MM.1S (cell line): ENCODE measurements around the gene PTCHD4.

ENCODE experiments used
- DNase-seq: peaks from one replicate; pipeline ENCODE4 v3.0.0-alpha.2; 2015
- H2AFZ ChIP-seq: fragments of 300-600 bp; sonication (generic); 2 replicates; pipeline ENCODE4 v1.6.0; 2016; ENCODE audit warnings: antibody characterized with exemption, low read length
- H3F3A ChIP-seq: fragments of 300-600 bp; sonication (generic); 2 replicates; pipeline ENCODE4 v1.6.1; 2016; ENCODE audit warnings: mild to moderate bottlenecking, antibody characterized with exemption, low read length, moderate library complexity, mixed read lengths; ENCODE audit not compliant: insufficient read depth
- H3K27ac ChIP-seq: fragments of 300-600 bp; sonication (generic); 2 replicates; pipeline ENCODE4 v1.5.1; 2016; ENCODE audit warnings: mild to moderate bottlenecking, low read length
- H3K27me3 ChIP-seq: fragments of 300-600 bp; sonication (generic); replicated peaks from 2 replicates; pipeline ENCODE4 v1.6.0; 2016; ENCODE audit warnings: low read length; ENCODE audit not compliant: insufficient read depth
- H3K36me3 ChIP-seq: fragments of 300-600 bp; sonication (generic); replicated peaks from 2 replicates; pipeline ENCODE4 v1.6.1; 2016; ENCODE audit warnings: mild to moderate bottlenecking, low read length, mixed read lengths; ENCODE audit not compliant: insufficient read depth
- H3K4me1 ChIP-seq: fragments of 300-600 bp; sonication (generic); 2 replicates; pipeline ENCODE4 v1.6.1; 2016; ENCODE audit warnings: low read length, mixed read lengths
- H3K4me2 ChIP-seq: fragments of 300-600 bp; sonication (generic); 2 replicates; pipeline ENCODE4 v1.6.0; 2016; ENCODE audit warnings: low read depth, low read length
- H3K4me3 ChIP-seq: fragments of 300-600 bp; sonication (generic); 2 replicates; pipeline ENCODE4 v1.5.1; 2016; ENCODE audit warnings: low read length, mixed read lengths
- H3K79me2 ChIP-seq: fragments of 300-600 bp; sonication (generic); 2 replicates; pipeline ENCODE4 v1.6.1; 2016; ENCODE audit warnings: mixed run types, low read length, mixed read lengths
- H3K9ac ChIP-seq: fragments of 300-600 bp; sonication (generic); 2 replicates; pipeline ENCODE4 v1.6.1; 2016; ENCODE audit warnings: low read length, mixed read lengths
- H3K9me2 ChIP-seq: fragments of 300-600 bp; sonication (generic); replicated peaks from 2 replicates; pipeline ENCODE4 v1.6.1; 2016; ENCODE audit warnings: mild to moderate bottlenecking, low read length, mixed read lengths; ENCODE audit not compliant: insufficient read depth
- H3K9me3 ChIP-seq: fragments of 300-600 bp; sonication (generic); replicated peaks from 2 replicates; pipeline ENCODE4 v1.6.1; 2016; ENCODE audit warnings: mild to moderate bottlenecking, low read length, mixed read lengths; ENCODE audit not compliant: insufficient read depth
- H4K20me1 ChIP-seq: fragments of 300-600 bp; sonication (generic); 2 replicates; pipeline ENCODE4 v1.6.1; 2016; ENCODE audit warnings: mild to moderate bottlenecking, low read length, moderate library complexity, mixed read lengths; ENCODE audit not compliant: insufficient read depth
- EZH2 ChIP-seq: fragments of 300-600 bp; sonication (generic); optimal IDR thresholded peaks from 2 replicates; pipeline ENCODE3; 2017; ENCODE audit warnings: low read depth, mild to moderate bottlenecking, antibody characterized with exemption, low read length, mixed read lengths
- EZH2phosphoT487 ChIP-seq: fragments of 300-600 bp; sonication (generic); IDR thresholded peaks from 2 replicates; pipeline ENCODE4 v1.6.1; 2018; ENCODE audit warnings: antibody characterized with exemption, low read length
- TF ChIP-seq, protein P1 (sequence below): fragments of 300-600 bp; sonication (generic); IDR thresholded peaks from 2 replicates; pipeline ENCODE4 v1.5.1; 2016; ENCODE audit warnings: antibody characterized with exemption, low read length, mixed read lengths

PTCHD4 gene

DNA sequence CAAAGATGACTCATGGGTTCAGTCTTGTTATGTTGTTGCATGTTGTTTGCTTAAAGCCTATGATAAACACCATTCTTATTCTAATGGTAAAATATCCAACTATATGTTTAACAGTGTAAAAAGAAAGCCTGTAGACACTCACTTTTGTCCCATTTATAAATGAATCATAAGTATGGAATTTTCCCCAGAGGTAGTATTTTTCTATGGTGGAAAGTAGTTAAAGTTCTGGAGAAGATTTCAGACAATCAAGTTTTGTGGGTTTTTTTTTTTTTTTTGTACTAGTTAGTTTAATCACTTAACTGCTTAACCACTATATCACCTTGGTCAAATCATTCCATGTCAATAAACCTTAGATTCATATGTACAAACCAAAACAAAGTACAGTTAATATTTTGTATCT is 35.8 kb downstream of the PTCHD4 start:
- no peaks in the 10 kb centered on the region for H3K79me2 ChIP-seq
- no peaks in the 10 kb centered on the region for H4K20me1 ChIP-seq
- no peaks in the 10 kb centered on the region for H3K9me3 ChIP-seq
- no peaks in the 10 kb centered on the region for H3K9me2 ChIP-seq
- H3K9ac ChIP-seq: no peak overlapping the region
- DNase-seq: no peak
- H3K4me2 ChIP-seq: no peak overlapping the region
- TF ChIP-seq EZH2phosphoT487 (no peak), EZH2 (no peak)
- TF ChIP-seq, protein P1, sequence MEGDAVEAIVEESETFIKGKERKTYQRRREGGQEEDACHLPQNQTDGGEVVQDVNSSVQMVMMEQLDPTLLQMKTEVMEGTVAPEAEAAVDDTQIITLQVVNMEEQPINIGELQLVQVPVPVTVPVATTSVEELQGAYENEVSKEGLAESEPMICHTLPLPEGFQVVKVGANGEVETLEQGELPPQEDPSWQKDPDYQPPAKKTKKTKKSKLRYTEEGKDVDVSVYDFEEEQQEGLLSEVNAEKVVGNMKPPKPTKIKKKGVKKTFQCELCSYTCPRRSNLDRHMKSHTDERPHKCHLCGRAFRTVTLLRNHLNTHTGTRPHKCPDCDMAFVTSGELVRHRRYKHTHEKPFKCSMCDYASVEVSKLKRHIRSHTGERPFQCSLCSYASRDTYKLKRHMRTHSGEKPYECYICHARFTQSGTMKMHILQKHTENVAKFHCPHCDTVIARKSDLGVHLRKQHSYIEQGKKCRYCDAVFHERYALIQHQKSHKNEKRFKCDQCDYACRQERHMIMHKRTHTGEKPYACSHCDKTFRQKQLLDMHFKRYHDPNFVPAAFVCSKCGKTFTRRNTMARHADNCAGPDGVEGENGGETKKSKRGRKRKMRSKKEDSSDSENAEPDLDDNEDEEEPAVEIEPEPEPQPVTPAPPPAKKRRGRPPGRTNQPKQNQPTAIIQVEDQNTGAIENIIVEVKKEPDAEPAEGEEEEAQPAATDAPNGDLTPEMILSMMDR: no peak
- H3K27me3 ChIP-seq: no peaks in the 10 kb centered on the region
- H2AFZ ChIP-seq: no peak overlapping the region
- no peaks in the 10 kb centered on the region for H3F3A ChIP-seq
- H3K4me1 ChIP-seq: no peaks in the 10 kb centered on the region
- no peak overlapping the region for H3K27ac ChIP-seq
- no peak overlapping the region for H3K4me3 ChIP-seq
- no peaks in the 10 kb centered on the region for H3K36me3 ChIP-seq

DNA sequence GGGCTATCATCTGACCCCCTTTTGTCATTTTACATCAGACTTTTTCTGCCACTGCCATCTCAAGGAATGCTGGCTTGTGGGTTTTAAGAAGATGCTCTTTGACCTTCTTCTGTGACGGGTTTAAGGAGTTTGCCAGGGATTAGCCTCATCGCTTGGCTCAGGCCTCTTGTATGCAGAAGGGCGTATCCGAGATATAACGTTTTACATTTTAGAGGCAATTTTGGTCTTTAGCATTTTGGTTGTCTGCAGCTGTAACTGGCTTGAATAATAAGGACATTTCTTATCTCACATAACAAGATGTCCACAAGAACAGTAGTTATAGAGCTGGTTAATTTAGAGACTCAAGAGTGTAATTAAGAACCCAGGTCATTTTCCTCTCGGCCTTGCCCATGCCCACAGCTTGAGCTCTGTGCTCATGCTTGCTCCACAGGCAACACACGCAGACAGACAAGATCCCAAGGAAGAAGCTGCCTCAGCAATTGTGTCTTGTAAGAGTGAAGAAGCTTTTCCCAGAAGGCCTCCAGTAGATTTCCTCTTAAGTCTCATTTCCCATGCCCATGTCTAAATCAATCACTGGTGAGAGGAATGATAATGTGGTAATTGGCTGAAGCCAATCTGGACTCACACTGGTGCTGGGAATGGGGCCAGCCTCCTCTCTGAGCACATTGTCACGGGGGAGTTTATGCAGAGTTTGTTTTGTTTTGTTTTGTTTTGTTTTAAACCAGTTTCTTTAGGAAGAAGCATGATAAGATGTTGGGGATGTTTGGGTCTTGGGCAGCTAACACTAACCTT is 36.8 kb downstream of the PTCHD4 start:
- no peaks in the 10 kb centered on the region for H3K9me2 ChIP-seq
- no peaks in the 10 kb centered on the region for H3K36me3 ChIP-seq
- no peak overlapping the region for H3K4me2 ChIP-seq
- no peak overlapping the region for H3K4me3 ChIP-seq
- no peaks in the 10 kb centered on the region for H3K9me3 ChIP-seq
- no peak overlapping the region for H3K9ac ChIP-seq
- H3K4me1 ChIP-seq: no peaks in the 10 kb centered on the region
- no peak overlapping the region for H3K27ac ChIP-seq
- no peak overlapping the region for H2AFZ ChIP-seq
- no peaks in the 10 kb centered on the region for H3K27me3 ChIP-seq
- no peak for TF ChIP-seq EZH2phosphoT487
- TF ChIP-seq, protein P1: no peak
- no peak for TF ChIP-seq EZH2
- H3F3A ChIP-seq: no peaks in the 10 kb centered on the region
- no peaks in the 10 kb centered on the region for H3K79me2 ChIP-seq
- no peak for DNase-seq
- no peaks in the 10 kb centered on the region for H4K20me1 ChIP-seq

DNA sequence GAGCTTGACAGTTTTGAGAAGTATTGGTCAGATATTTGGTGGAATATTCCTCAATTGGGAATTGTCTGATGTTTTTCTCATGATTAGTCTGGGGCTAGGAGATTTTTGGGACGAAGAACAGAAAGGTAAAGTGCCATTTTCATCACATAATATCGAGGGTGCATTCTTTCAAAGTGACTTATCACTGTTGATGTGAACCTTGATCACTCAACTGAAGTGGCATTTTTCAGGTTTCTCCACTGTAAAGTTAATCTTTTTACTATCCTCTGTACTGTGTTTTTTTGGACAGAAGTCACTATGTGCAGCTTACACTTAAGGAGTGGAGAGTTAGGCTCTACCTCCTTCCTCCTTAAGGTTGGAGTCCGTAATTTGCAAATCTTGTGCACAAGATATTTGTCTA is 39.2 kb downstream of the PTCHD4 start:
- H3K27me3 ChIP-seq: no peaks in the 10 kb centered on the region
- H3K9ac ChIP-seq: no peak overlapping the region
- no peak for TF ChIP-seq EZH2phosphoT487
- TF ChIP-seq, protein P1: no peak
- no peak for TF ChIP-seq EZH2
- no peak overlapping the region for H3K4me2 ChIP-seq
- H3K9me2 ChIP-seq: no peaks in the 10 kb centered on the region
- no peak for DNase-seq
- no peaks in the 10 kb centered on the region for H3K4me1 ChIP-seq
- no peak overlapping the region for H3K27ac ChIP-seq
- H3K4me3 ChIP-seq: no peak overlapping the region
- H4K20me1 ChIP-seq: no peaks in the 10 kb centered on the region
- H3F3A ChIP-seq: no peaks in the 10 kb centered on the region
- H3K79me2 ChIP-seq: no peaks in the 10 kb centered on the region
- no peak overlapping the region for H2AFZ ChIP-seq
- H3K36me3 ChIP-seq: no peaks in the 10 kb centered on the region
- no peaks in the 10 kb centered on the region for H3K9me3 ChIP-seq
